A204.1 (cell line): Measurements from ENCODE around the gene HPRT1.

Experiments used
- FAIRE-seq: peaks from 2 replicates; lab custom pipeline; 2012; peaks lifted over from hg19 to GRCh38; lab: Jason Lieb, UNC

The HPRT1 gene

GRCh38 chrX:134544513-134545151 is 84.7 kb downstream of the HPRT1 start:
- FAIRE-seq = no peak

- FAIRE-seq = no peak
These were observed 85.5 kb downstream of the HPRT1 start for GRCh38 chrX:134545510-134545909.

DNA sequence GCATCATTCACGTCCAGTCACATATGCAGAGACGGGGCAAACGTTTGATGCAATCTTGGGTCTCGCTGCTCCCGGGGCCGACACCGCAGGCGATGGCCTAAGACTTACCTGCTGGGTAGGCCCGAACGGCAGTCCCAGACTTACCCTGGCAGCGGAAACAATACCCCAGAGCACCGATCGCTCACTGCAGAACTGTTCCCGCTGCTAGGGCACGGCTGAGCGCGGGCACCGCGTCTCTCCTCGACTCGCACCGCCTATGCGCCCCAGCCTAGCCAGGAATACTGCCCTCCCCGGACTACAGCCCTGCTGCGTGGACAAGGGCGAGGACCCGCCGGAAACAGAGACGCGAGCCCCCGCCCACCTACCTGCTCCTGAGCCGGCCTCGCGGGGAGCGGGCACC is 86.2 kb downstream of the HPRT1 start:
- FAIRE-seq = no peak

- no peak for FAIRE-seq
These were observed 87.2 kb downstream of the HPRT1 start for GRCh38 chrX:134547047-134547679.

GRCh38 chrX:134548257-134549201 is 88.6 kb downstream of the HPRT1 start:
- no peak for FAIRE-seq
